Stimulated activated CD4-positive, alpha-beta T cell treated with anti-CD3 and anti-CD28 coated beads, TNF-alpha, amount 100 ng/mL, for 48 hours (primary cell): Measurements from ENCODE around the gene APBB2.

Experiments
- DNase-seq, 3 donors: peaks; one replicate each; pipeline ENCODE4 v3.0.0-alpha.2; 2020; ENCODE audit warnings: low read depth in 3 of 3

Gene APBB2

DNA sequence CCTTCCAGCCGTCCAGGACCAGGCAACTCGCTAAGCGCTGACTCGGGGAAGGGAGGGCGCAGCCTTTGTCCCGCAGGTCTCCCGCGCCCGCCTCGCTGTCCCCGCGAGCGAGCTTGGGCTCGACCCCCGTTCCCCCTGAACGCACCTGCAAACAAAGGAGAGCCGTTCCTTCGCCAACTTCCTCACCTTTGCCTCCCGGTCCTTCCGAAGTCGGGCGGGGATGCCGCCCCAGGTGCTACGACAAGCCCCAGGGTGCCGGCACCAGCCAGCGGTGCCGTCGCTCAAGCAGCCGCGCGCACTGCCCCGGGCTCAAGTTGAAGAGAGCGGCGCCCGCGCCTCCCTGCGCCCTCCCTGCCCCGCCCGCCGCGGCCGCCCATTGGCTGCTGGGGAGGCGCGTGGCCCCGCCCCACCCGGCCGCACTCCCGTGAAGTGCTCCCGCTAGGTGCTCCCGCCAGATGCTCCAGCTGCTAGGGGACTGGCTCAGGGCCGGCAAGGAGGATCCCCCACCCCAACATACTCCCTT, 357.4 kb downstream of the APBB2 start:
- peak; percentile 33 to 50 (median 39) for DNase-seq

DNA sequence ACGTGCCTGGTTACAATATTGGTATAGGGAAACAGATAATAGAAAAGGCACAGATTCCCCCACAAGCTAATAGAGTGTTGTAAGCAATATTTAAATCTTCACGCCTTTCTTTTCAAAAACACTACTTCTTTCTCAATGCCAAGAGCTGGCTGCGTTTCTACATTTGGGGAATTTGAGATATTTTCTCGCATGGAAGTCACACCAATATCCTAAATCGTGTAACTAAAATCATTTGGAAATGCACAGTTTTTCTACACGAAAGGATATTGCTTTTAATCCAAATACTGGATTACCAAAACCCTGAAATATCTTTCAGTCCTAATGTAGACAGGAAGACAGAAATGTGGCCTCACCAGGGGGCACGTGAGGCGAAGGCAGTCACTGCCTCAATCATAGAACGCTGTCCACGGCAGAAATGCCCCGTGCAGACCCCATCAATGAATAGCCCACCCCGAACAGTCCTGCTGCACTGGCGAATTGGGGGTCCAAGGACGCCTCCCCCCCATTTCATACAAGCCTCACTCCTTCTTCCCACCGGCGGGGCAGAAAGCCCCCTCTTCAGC, 358.0 kb downstream of the APBB2 start:
- DNase-seq: no peak

DNA sequence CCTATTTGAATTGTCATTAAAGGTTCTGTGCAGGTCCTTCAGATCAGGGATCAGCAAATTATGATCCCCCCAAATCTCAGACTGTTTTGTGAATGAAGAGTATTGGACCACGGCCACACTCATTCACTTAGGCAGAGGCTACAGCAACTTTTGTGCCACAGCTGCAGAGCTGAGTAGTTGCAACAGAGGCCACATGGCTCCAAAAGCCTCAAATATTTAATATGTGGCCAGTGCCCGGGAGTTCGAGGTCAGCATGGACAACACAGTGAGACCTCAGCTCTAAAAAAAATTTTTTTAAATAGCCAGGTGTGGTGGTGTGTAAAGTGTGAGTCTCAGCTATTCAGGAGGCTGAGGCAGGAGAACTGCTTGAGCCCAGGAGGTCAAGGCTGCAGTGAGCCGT, 363.8 kb downstream of the APBB2 start:
- no peak for DNase-seq

DNA sequence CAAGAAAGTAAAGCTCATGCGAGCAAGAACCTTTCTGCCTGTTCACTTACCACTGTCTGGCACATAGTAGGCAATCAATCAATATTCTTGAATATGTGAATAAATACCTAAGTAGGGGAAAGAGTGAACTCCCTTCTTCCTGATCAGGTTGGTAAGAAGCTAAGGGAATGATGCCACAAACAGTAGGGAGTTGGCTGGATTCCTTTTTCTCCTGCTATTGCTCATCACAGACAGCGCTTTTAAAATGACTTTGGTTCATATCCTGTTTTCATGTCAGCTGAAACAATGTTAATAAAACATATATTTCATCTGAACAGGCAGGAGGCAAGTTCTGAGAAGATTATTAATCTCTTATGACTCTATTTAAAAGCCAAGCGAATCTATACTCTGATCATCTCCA, 365.4 kb downstream of the APBB2 start:
- no peak for DNase-seq

DNA sequence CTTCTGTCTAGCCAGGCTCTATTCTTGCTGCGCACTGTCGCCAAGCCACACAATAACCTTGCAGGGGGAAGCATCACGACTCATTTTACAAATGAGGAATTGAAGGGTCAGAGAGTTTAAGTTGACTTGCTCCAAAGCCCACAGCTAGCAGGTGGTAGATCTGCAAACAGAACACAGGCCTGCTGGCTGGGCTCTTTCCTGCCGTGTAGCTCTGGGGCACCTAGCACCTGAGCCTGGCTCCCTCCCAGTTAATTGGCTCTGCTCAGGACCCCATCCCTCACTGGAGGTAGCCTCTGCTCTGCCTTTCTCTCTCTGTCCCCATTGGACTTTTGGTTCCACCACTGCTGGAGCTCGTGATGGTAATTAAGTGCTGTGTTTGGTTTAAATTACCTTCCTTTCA, 366.1 kb downstream of the APBB2 start:
- DNase-seq: no peak

DNA sequence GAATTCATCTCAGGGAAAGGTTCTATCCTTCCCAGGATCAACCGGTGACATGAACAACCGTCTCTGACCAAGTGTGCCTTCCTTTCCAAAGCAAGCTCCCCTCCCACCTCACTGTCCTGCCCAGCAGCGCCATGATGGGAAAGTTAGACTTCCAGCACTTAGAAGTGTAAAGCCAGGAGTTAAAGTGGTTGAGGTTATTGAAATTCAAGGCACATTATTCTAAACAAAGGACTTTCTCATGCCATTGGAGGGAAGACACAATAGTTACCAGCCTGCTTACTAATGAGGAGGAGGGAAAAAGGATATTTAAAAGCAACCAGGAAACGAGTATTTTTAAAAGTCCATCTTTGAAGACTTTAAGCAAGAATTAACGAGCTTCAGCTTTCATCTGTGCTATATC, 367.8 kb downstream of the APBB2 start:
- no peak for DNase-seq

DNA sequence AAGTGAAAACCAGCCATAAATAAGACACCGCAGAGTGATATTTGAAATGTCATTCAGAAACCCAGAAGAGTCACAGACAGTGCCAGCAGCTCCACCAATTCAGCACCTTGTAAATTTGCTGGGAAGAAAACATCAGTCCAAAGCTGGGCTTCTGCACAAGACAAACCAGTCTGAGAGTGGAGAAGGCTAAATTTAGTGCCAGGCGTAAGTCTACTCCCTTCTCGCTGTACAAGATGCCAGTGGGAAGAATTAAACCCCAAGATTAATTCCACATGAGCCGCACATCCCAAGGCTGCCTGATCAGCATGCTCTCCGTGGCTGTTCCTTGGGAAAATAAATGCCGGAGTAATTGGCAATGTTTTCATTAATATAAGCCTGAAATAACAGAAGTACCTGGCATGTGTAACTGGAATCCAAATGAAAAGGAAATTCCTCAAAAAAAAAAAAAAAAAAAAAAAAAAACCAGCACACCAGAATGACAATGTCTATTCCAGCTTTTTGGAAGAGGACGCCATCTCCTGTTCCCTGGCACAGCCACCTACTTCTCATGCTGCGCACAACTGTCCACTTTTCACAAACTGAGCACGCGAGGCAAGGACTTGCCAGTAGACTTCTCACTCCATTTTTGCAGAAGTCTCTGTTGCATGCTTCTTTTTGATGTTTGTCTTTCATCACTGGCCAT, 369.0 kb downstream of the APBB2 start:
- DNase-seq: no peak

DNA sequence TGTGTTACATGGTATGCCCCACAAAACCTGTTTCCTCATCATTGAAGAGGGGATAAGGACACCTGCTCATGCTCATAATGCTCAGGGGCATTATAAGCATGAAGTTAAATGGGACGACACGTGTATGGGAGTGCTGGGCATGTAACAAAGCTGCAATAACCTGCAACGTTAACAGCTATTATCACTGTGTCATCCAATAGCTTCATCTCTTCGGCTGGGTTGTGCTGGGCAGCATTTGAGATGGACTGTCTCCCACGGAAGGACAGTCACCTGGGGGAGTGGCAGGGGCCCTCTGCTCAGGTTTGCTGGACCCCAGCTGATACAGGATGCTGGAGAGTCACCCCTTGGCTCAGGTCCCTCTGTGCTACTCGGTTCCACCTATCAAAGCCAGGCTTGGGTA, 370.1 kb downstream of the APBB2 start:
- no peak for DNase-seq

DNA sequence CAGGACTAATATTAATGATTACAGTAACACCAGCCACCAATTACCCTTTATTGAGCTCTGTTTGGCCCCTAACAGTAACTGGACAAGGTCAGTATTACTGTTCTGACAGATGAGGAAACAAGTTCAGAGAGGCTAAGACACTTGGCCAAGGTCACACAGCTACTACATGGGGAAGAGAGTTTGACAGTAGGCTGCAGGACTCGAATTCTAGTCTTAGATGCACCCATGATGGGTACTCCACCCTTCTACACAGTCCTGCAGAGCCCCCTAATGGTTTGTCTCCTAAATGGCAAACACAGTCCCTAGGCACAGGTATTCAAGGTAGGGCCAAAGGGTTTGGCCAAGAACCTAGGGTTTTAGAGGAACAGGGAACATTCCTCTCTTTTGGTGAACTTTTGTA, 370.6 kb downstream of the APBB2 start:
- DNase-seq: peak in 1 of 3 donors; percentile 16

DNA sequence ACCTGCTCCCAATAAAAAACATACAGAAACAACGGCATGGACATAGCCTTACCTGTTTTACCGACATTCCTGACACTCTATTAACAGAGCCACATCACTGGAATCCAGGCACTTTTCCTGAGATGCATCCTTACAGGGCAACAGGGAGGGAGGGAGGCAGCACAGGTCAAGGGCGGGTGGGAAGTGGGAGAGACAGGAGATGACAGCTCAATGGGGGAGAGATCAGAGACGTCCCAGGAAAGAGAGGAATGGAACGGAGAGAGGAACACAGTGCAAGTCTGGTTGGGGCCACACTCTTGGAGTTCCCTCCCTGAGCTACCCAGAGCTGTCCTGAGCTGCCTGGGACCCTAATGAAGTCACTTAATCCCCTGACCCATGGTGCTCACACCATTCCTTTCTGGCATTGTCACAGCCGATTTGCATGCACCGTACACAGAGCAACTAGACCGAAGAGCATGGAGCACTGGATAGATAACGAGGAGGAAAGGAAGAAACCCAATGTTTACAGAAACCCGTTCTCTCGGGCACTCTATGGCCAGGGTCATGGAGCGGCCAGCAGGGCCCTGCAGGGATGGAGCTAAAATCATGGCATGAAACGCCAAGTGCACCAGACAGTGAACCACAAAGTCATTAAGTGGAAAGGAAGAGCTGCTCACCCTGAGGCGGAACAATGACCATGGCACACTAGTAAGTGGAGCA, 371.5 kb downstream of the APBB2 start:
- DNase-seq: no peak

DNA sequence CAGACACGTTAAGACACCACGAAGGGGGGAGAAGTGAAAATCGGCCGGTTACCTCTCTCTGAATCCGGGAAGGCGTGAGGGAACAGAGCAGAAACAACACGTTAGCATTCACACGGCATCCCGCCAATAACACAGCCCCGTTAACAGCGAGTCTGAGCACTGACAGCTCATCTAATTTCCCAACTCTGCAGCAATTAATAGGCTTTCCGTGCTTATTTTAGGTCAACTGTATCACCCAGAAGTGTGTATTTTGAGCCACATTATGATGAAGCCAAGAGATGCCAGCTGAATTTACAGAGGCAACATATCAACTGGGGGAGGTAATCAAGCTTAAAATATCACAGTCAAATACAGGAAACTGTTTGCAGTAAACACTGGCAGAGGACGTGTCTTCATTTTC, 372.0 kb downstream of the APBB2 start:
- DNase-seq: no peak

DNA sequence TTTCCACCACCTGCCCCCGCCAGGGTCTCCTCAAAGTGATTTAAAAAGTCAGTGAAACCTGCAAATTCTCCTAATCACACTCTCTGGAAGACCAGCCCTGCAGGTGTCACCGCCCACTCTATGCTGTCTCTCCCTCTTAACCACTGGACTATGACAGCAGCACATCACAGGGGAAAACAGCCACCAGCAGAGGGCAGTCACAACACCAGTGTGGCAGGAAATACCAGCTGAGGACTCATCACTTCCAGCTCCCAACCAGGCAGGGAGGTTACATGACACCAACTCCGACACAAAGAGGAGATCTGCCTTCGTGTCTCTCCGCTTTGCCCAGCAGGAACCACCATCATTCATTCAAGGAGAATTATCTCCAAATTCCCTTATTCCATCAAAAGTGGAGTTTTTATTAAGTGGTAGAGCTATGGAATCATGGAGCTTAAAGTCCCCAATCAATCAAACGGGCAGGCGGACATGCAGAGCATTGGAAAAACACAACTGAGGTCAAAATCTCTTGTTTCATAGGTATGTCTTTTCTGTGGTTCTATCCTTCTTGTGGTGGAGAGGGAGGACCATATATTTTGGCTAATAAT, 373.3 kb downstream of the APBB2 start:
- peak; percentile 68 to 81 (median 72) for DNase-seq

DNA sequence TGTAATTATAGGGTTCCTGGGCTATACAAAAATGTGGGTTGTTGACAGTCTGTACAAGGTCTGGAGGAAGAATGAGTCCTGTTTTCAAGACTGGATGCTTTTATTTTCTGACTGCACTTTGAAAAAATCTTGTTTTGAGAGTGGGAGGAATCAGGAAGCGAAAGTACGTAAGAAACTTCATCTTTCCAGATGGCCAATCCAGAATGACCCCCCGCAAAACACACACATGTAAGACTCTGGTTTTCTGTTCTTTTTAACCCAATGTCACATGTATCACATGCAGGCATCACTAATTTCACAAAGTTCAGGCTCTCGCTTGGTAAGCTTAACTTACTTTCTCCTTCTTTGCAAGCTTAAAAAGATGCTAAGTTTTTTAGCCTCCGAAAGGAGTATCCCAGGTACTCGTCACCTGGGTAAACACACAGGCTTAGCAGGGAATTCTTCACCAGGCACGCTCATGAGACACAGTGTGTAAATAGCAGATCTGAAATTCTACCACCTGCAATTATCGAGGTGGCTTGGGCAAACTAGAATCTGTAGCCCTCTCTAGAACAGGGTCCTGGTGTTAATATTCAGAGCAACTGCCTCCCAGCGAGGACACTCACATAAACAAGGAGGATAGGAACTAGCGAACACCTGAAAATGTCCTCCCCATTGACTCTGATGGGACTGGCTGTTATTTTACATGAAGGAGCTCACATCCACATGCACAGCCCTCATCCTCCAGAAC, 373.9 kb downstream of the APBB2 start:
- DNase-seq: no peak

DNA sequence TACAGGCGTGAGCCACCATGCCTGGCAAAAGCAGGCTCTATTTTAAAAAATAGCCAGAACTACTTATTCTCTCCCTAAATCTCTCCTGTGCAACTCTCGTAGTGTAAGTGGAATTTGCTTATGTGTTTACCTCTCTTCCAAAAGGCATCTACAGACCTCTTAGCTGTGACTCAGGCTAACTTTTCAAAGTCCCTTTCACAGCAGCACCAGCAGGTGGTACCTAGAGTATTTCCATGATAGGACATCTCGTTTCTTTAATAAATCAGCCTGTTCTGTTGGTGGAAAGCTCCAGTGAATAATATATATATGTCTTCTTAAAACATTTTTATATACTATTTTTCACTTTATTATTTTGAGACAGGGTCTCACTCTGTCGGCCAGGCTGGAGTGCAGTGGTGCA, 375.6 kb downstream of the APBB2 start:
- no peak for DNase-seq

DNA sequence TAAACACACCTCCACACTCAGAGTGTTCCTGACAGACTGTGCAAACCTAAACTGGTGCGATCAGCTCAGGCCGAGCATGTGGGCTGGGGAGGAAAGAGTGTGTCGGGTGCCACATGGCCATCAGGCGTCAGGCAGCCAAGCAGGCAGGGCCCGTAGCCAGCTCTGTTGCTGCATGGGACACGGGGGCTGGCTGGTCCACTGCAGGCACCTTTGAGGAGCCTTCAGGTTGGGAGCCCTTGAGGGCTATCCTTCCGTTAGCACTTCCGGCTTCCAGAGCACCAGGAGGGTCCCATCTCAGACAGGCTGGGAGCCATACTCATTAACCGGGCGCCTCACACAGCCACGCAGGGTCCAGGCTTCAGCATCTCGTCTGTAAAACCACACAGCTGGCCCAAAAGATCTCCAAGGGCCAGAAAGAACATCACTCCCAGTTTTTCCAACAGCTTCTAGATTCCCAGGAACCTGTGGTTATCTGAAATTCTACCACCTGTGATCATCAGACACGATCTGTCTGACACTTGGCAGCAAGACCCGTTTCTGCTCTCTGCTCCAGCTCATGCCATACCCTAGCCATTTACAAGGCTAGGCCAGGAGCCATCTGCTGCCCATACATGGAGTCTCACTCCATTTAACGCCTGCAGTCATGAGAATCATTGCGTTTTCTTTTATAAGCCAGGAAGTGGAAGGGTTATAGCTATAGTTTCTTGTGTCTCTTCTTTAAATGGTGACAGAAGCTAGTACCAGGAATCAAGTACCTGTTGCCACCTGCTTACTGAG, 377.1 kb downstream of the APBB2 start:
- no peak for DNase-seq

DNA sequence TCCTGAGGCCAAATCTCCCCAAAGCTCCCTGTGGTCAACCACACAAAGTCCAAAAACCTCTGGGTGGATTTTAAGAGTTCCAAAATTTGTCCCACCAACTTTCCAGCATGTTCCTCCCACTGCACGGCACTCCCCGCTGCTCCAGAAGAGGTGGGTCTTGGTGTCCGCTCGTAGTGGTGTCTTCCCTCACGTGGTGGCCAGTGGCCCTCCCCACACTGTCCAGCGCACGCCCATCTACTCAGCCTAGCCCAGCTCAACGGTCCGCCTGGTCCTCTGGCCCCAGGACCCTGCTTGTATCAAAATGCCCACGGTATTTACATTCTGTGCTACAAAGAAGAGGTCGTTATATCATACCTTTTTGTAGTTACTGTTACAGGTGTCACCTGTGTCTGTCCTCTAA, 381.1 kb downstream of the APBB2 start:
- no peak for DNase-seq

DNA sequence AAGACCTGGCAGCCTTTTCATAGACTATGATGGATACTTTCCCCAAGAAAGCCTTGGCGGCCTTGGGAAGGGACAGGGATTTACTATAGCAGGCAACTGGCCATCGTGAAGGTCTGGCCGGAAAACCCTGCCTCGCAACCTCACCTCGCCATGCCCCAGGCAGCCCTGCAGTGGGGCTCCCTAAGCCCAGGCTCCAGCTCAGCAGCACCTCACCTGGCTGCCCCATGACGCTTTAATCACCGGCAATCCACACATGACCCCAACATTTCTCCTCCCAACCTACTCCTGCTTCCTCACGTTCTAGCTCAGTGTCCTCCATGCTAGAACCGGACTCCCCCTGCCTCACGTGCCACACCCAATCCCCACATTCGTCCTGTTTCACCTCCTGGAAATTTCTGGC, 382.2 kb downstream of the APBB2 start:
- no peak for DNase-seq

DNA sequence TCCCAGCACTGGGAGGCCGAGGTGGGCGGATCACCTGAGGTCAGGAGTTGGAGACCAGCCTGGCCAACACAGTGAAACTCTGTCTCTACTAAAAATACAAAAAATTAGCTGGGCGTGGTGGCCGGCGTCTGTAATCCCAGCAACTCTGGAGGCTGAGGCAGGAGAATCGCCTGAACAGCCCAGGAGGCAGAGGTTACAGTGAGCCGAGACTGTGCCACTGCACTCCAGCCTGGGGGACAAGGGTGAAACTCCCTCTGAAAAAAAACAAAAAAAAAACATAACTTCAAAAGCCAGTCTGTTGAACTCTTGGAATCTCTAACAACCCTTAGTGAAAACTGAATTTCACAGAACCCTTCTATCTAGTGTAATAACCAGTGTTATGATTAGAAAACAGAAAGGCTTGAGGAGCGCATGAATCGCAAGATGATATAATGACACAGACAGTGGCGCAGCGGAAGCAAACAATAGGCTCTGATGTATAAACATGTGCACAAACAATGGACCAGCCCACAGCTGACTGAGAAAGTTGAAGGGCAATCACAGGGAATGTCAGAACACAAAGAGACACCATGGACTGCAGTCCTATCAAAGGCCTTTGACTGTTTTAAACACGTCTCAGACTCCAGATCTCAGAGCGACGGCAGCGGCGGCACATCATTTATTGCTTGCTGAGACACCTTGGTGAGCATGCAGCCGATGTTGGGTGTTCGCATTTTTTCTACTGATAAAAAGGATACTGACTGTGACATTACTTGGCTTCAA, 383.0 kb downstream of the APBB2 start:
- no peak for DNase-seq

DNA sequence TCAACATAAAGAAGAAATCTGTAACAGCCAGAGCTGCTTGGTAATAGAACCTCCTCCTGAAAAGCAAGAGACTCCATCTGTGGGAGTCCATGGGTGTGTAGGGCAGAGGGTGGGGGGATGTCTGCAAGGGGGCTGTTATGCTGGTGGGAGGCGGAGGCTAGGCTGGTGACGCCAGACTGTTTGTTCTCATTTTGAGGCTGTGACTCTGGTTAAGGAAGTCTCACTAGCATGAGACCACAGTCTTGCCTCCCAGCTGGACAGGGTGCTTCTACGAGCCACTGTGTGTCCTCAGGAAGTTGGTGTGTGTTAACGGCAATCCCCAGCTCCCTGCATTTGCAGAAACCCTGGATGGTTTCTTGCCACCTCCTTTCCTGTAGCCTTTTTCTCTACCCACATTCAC, 384.8 kb downstream of the APBB2 start:
- DNase-seq: no peak

DNA sequence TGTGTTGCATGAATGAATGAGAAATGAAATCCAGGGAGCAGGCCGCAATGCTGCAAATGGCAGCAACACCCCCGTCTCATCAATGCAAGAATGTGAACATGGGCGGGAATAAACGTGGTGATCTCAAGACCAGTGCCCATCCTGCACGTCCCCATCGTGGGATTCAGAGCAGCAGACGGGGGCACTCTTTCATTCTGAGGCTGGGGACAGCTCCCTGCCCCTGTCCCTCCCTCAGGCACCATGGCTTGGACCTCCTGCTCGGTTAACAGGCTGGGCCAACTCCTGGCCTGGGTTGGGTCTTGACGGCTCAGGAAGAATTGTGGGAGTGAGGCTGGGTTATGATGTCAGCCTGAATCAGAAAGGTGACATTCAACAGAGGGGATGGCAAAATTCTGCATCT, 385.7 kb downstream of the APBB2 start:
- no peak for DNase-seq

DNA sequence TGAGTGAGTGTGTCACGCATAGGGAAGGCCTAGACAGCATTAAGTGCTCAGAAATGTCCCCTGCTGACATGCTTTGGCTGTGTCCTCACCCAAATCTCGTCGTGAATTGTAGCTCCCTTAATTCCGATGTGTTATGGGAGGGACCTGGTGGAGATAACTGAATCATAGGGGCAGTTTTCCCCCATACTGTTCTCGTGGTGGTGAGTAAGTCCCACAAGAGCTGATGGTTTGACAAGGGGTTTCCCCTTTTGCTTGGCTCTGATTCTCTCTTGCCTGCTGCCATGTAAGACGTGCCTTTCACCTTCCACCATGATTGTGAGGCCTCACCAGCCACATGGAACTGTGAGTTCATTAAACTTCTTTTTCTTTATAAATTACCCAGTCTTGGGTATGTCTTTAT, 386.6 kb downstream of the APBB2 start:
- DNase-seq: no peak
